Activated effector memory CD4-positive, alpha-beta T cell treated with Interleukin-2 at 50 U/mL for 16 hours (primary cell): ENCODE data around the gene GCNT3.

Source experiments
- DNase-seq: peaks from one replicate; pipeline ENCODE4 v3.0.0-alpha.2; 2020

Gene GCNT3, protein sequence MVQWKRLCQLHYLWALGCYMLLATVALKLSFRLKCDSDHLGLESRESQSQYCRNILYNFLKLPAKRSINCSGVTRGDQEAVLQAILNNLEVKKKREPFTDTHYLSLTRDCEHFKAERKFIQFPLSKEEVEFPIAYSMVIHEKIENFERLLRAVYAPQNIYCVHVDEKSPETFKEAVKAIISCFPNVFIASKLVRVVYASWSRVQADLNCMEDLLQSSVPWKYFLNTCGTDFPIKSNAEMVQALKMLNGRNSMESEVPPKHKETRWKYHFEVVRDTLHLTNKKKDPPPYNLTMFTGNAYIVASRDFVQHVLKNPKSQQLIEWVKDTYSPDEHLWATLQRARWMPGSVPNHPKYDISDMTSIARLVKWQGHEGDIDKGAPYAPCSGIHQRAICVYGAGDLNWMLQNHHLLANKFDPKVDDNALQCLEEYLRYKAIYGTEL

DNA sequence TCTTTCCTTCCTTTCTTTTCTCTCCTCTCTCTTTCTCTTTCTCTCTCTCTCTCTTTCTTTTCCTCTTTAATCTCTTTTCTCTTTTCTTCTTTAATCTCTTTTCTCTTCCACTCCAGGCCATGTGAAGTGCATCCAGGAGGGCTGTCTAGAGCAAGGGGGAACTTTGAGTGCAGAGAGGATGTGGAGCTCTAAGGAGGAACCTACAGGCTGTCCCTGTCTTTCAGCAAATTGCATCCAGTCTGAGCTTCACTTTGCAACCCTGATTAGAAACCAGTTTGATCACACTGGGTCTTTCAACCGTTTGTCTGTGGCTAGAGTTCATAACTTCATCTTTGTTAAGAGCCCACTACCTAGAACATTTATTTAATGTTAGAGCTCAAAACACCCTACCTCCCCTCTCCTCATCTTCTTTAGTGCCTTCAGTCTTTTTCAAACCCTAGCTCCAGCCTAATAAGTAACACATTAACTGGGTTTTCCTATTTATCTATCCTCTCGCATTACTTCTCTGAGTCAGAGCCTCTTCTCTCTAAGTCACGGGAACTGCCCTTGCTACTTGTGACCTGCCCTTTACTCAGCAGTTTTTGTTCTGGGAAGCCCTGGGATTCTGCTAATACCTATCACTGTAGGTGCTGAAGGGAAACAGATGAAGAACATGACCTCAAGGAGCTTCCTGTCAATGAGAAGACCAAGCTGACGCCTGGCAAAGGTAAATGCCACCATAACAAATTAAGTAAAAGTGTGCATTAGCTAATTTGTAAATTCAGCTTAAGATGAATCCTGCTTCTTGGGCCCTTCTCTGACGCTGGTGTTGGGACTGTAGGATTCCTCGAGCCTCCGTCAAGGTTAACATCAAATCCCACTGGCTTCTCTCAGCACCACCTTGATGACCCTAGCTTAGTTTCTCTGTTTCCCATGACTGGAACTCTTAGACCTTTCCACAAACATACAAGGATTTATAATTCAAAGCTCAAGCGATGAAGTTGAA lies at the start of gene GCNT3:
GCNT3 (plus strand) TSS at position 508 of the 985 bp plus-strand sequence. CDS start 6,456 bp downstream, outside the sequence.
- no peak for DNase-seq

DNA sequence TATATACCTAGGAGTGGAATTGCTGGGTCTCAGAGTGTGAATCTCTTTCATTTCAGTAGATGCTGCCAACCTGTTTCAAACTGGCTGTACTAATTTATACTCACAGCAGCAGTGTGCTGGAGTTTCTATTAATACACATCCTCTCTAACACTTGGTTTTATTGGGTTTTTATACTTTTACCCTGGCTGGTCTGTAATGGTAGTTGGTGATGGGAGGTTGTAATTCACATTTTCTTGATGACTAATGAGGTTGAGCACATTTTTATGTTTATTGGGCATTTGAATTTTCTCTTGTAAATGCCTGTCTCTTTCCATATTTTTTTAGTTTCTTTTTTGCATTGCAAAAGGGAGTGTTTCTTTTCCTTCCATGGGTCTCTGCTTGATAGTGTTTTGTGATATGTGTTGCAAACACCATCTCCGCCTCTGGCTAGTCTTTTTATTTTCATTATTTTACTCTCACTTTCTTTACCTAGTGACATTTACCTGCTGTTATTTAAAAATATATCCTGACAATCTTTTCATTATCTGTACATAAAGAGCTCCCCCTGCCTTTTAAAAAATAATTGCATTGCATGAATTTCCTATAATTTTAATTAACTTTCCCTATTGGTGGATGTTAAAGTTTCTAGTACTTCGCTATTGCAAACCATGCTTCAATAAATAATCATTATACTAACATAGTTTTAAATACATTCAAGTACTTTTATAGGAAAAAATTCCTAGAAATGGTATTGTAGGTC lies 49.0 kb upstream of the GCNT3 start:
- DNase-seq, result no peak

DNA sequence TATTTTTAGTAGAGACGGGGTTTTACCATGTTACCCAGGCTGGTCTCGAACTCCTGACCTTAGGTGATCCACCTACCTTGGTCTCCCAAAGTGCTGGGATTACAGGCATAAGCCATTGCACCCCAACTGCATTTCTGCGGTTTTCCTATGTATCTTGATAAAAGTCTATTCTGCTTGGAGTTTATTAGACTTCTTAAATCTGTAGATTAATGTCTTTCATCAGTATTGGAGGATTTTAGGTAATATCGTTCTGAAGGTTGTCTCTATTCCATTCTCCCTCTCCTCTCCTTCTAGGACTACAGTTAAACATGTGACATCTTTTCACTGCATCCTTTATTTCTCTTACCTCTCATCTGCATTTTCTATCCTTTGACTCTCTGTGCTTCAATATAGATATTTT lies 46.3 kb upstream of the GCNT3 start:
- no peak for DNase-seq

DNA sequence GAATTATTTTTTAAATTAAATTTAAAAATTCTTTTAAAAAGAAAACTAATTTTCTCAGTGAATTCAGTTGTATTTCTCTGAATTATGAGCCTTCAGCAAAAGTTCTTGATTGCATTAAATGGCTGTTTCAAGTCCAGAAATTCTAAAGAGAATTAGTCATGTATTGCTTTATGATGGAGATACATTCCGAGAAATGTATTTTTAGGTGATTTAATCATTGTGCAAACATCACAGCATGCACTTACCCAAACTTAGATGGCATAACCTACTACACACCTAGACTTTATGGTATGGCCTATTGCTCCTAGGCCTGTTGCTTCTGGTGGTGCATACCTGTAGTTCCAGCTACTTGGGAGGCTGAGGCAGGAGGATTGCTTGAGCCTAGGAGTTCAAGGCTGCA lies 44.3 kb upstream of the GCNT3 start:
- DNase-seq, result no peak

DNA sequence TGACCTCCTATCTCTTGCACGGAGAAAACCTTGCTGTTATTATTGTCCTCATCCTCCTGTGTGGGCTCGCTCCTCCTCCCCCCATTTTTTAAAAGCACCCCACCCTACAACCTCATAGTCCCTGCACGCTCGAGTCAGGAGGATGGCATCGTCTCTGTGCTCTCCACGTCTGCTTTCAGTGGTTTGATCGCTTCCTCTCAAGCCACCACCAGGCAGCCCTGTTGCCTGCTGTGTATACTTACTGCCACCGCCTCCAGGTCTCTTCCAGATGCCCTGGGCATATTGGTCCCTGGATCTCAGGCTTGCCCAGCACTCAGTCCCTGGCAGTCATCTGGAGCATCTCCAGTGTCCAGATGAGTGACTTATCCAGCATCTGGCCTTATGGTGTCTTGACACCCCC lies 42.1 kb upstream of the GCNT3 start:
- no peak for DNase-seq

DNA sequence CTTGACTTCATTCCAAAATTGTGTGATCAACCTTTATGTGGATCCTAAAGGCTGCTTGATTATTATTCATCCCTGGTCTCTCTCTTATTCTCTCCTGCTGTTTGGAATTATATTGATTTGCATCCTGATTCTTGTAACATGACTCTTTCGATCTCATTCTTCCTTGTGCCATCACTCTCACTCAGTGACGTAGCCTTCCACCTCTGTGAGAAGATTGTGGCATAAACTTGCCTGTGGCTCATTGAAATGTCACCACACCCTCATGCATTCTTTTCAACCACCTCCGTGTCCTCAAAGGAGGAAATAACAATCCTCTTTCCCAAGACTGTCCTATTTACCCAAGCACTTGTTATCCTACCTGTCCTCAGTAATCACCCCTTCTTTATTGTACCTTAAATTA lies 41.3 kb upstream of the GCNT3 start:
- no peak for DNase-seq

DNA sequence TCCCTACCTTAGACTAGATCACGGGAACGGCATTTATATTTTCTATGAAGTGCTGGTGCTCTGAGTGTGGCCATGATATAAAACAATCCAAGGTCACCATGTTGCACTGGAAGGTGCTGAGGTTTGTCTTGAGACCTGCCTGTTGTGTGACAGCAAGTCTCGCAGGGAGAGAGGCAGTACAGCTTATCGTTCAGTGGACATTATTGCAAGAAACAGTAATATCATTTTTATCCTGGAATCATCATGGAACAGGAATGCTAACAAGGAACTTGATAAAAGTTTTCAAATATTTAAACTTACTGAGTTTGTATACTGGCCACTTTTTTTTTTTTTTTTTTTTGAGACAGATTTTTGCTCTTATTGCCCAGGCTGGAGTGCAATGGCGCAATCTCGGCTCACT lies 40.0 kb upstream of the GCNT3 start:
- no peak for DNase-seq

DNA sequence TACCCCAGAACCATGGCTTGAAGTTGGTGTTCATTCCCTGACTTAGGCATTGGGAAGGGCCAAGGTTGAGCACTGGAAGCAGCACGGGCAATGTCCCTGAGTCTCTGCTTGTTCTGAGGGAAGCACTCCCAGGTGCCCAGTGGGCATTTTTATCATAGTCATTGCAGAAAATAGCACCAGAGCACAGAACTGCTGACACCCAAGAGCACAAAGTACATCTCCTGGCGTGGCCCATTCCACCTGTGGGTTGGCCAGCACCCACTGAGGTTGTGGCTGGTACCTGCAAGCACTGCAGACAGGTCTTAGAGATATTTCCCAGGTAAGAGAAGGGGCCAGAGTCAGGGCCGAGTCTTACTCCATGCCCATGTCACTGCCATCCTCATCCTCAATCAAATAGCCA lies 28.5 kb upstream of the GCNT3 start:
- DNase-seq, result no peak

DNA sequence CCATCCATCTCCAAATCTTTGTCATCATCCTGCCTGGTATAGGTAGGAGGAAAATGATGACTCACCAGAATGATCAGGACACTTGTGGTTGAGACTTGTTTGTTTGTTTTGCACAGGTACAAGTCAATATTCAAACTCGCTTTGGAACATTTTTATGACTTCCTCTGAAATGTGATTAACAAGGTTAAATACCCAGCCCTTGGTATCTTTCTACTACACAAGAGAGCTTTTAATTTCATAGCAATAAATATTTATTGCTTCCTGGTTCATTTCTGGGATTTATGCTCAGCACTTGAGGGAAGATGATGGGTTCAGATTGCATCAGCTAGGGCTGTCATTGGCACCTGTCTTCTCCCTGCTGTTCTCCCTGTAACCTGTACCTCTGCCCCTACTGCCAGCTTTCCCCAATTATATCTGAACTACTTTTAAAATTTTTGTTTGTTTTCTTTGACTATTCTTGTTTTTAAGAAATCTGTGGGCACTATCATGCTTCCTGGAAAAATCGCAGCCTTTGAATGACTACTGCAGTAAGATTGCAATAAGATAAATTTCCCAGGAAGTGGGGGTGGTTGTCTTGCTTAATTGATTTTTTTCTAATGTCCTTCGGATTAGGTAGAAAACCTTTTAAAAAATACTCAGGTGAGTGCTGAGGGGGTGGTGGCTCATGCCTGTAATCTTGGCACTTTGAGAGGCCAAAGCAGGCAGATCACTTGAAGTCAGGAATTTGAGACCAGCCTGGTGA lies 24.3 kb upstream of the GCNT3 start:
- DNase-seq, result no peak

DNA sequence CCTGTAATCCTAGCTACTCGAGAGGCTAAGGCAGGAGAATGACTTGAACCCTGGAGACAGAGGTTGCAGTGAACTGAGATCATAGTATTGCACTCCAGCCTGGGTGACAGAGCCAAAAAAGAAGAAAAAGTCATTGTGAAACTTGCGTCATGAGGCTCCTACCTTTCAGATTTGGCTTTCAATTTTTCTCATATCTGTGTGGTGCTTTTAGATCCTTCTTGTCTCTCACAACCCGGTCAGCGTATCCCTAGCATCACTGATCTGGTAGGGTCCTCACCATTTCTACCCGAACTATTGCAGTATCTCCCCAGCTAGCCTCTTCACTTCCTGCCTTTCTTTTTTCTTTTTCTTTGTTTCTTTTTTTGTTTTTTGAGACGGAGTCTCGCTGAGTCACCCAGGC lies 21.6 kb upstream of the GCNT3 start:
- DNase-seq, result no peak

DNA sequence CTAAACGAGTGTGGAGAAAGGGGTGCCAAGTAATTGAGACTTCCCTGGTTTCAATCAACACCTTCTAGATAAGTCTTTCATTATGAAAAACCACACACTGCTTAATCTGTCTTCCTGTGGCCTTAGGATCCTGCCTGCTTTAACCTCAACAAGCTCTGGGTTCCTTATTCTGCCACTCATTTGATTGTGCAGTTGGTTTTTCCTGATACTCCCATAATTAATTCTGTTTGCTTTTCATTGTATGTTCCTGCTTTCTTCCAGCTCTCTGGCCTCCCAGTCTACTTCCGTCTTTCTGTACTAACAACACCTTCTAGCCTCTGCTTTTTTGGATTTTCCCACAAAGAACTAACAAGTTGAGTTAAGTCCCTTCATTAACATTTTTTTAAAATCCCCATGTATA lies 20.2 kb upstream of the GCNT3 start:
- no peak for DNase-seq

DNA sequence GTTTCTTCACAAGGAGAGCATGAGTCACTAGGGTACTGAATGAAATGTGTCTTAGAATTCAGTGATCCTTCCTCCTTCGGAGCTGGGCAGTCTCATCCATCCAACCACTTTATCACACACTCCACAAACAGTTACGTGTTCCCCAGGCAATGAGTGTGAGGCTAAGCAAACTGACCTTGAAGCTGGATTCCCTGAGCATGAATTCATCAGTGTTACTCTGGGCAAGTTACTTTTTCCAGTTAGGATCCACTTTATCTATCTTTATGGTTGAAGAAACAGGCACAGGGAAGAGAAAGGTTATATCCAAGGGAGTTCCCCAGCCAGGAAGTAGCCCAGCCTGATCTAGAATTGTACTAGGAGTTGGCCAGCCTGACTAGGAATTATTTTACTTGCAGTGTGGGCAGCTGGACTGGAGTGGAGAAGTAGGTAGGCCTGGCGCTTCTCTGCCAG lies 17.1 kb upstream of the GCNT3 start:
- no peak for DNase-seq

DNA sequence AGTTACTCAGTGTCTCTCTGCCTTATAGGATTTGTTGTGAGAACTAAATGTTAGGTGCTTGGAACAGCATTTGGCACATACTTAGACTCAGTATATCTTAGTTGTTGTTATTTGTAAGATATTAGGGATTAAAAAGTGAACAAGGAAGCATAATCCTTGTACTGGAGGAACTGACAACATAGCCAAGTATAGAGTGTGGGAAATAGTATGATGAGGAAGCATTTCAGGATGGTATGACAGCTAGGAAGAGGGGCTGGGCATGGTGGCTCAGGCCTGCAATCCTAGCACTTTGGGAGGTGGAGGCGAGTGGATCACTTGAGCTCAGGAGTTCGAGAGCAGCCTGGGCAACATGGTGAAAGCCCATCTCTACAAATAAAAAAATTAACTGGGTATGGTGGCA lies 16.6 kb upstream of the GCNT3 start:
- no peak for DNase-seq

DNA sequence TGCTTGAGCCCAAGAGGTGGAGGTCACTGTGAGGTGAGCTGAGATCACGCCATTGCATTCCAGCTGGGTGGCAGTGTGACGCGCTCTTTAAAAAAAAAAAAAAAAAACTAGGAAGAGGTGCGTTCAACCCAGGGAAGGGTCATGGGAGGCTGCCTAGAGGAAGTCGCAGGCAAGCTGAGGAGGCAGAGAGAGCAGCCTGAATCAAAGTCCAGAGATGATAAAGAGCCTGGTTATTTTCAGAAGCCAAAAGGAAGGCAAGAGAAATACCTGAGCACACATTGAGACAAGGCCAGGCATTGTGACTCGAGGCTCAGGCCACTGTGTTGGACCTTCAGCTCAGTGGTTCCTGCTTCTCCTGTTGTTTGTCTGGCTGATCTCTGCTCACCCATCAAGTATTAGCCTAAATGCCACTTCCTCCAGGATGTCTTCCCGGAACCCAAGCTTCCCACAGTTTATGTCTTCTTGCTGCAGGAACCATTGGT lies 16.1 kb upstream of the GCNT3 start:
- no peak for DNase-seq

DNA sequence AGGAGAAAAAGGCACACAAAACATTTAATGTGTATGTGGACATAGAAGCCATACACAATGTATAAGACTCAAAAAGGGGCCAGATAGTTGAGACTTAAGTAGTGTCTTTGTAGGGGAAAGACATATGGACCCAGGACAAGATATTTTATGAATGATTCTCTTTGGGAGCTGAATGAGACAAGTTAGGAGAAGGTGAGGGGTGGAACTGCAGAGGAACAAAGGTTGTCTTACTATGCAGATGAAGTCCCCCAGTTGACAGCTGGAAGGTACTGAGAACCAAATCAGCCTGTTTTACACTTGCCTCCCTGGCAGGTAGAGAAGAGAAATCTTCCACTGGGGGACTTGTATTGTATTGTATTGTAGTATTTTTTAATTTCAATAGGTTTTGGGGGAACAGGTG lies 14.9 kb upstream of the GCNT3 start:
- DNase-seq, result no peak

DNA sequence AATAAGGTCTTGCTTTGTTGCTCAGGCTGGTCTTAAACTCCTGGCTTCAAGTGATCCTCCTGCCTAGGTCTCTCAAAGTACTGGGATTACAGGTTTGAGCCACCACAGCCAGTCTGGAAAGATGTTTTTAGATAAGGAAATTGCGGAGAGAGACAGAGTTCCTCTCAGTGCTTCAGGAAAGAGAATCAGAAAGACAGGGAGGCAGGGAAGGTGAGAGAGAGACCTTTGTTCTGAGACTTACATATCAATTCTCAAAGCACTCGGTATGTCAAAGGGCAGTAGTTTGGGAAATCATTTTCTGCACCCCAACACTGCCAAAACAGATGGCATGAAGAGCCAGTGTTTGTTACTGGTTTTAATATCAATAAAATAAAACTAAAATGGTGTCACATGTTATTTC lies 13.1 kb upstream of the GCNT3 start:
- DNase-seq, result no peak

DNA sequence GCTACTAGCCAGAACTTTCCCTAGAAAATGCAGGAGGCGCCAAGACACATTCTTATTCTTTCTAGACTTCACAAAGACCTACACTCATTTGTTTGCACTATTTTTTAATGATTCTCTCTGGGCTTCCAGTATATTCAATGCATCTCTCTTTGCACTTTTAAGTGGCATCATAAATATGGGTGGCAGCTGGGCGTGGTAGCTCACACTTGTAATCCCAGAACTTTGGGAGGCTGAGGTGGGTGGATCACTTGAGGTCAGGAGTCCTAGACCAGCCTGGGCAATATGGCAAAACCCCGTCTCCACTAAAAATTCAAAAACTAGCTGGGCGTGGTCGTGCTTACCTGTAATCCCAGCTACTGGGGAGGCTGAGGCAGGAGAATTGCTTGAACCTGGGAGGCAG lies 5.6 kb upstream of the GCNT3 start:
- DNase-seq, result no peak

DNA sequence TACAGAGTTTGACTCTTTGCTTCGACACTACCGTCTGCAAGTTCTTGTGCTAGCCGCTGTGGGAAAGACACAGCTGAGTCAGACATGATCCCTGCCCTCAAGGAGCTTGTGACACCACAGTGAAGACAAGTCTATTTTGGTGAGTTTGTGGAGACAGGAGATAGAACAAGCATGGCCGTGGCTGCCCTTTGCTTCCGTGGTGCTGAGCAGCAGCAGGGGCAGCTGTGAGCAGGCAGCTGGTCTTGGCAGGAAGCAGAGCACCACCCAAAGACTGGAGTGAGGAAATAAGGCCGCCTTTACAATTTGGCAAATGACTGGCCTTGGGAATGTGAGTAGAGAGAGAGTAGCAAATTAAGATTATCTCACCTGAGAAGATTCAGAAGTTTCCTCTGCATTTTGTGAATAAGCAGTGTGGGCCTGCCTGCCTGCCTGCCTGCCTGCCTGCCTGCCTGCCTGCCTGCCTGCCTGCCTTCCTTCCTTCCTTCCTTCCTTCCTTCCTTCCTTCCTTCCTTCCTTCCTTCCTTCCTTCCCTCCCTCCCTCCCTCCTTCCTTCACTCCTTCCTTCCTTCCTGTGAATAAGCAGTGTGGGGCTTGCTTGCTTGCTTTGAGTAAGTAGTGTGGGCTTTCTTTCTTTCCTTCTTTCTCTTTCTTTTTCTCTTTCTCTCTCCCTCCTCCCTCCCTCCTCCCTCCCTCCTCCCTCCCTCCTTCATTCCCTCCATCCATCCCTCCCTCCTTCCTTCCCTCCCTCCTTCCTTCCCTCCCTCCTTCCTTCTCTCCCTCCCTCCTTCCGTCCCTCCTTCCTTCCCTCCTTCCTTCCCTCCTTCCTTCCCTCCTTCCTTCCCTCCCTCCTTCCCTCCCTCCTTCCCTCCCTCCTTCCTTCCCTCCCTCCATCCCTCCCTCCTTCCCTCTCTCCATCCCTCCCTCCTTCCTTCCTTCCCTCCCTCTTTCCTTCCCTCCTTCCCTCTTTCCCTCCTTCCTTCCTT lies 1.6 kb upstream of the GCNT3 start:
- no peak for DNase-seq

DNA sequence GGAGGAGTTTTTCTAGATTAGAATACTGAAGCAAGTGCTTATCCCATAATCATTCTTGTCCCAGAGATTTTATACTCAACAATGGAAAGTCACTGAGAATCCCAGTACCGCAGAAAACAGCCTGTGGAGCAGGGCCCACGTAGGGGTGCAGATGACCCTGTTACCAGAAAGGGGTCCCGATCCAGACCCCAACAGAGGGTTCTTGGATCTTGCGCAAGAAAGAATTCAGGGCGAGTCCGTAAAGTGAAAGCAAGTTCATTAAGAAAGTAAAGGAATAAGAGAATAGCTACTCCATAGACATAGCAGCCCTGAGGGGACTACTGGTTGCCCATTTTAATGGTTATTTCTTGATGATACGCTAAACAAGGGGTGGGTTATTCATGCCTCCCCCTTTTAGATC lies 2.6 kb downstream of the GCNT3 start:
- DNase-seq, result no peak

DNA sequence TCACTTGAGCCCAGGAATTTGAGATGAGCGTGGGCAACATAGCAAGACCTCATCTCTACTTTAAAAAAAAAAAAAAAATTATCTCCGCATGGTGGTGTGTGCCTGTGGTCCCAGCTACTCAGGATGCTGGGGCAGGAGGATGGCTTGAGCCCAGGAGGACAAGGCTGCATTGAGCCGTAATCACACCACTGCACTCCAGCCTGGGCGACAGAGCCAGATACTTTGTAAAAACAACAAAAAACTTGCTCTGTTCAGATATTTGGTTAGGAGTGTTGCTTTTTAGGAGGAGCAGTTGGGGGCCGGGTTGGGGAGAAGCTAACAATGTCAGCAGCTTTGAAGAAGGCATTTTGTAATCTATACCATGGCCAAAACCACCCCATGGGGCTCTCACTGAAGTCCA lies 4.1 kb downstream of the GCNT3 start:
- no peak for DNase-seq

DNA sequence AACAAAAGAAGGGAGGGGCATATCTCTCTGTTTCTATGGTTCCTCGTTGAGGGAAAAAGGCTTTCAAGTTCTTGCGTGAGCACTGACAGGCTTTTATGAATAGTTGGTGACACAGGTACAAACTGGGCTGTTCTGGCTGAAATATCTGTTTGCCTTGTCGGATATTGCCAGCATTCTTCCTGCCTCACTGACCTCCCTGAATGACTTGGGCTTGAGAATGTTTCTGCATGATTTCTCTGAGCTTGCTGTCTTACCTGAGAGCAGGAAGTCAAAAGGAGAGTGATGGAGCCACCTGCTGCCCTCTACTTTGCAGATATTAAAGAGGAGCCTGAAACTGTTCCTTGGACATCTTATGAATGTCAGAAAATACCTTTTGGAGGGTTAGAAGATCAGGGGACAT lies 4.8 kb downstream of the GCNT3 start:
- DNase-seq, result no peak
